Gastrocnemius medialis (tissue), 4 donors: ENCODE measurements around the gene EDARADD. TPM values are rescaled to one million over a fixed set of nuclear protein-coding genes. Genes with fewer than 3 reads are reported as not detected.

ENCODE experiments used
- ATAC-seq, 2 donors: fragments of 150-250 bp; one replicate each; pipeline ENCODE4 v1.9.1; 2016
- DNase-seq, 2 donors: peaks; one replicate each; pipeline ENCODE4 v3.0.0-alpha.2; 2019
- H3K27ac ChIP-seq, 4 donors: fragments of 200-600 bp; sonication (generic); 1 replicate in 1 of 4; 2 replicates in 3 of 4; pipeline ENCODE4 v1.5.1; 2016 to 2018; ENCODE audit warnings: mild to moderate bottlenecking in 2 of 4, moderate library complexity in 1 of 4
- H3K27me3 ChIP-seq, 3 donors: fragments of 200-600 bp; sonication (generic) in 2 of 3; 1 replicate in 1 of 3; 2 replicates in 2 of 3; pipeline versions ENCODE4 v1.5.1 to v1.6.0; 2016 to 2019; ENCODE audit warnings: mild to moderate bottlenecking in 1 of 3, moderate library complexity in 1 of 3
- H3K36me3 ChIP-seq, 2 donors: fragments of 200-600 bp; sonication (generic) in 1 of 2; one replicate each; pipeline ENCODE4 v1.5.1; 2017 to 2018
- H3K4me1 ChIP-seq, 2 donors: fragments of 200-600 bp; sonication (generic) in 1 of 2; one replicate each; pipeline ENCODE4 v1.5.1; 2016 to 2017; ENCODE audit warnings: mild to moderate bottlenecking in 2 of 2
- H3K4me3 ChIP-seq, 4 donors: fragments of 200-600 bp; sonication (generic) in 3 of 4; 1 replicate in 1 of 4; 2 replicates in 3 of 4; pipeline ENCODE4 v1.5.1; 2016 to 2019; ENCODE audit warnings: mild to moderate bottlenecking in 2 of 4
- H3K9me3 ChIP-seq, 3 donors: fragments of 200-600 bp; sonication (generic) in 2 of 3; 1 replicate in 1 of 3; 2 replicates in 2 of 3; pipeline ENCODE4 v1.5.1; 2016 to 2019
- POLR2A ChIP-seq, 2 donors: fragments of 450-650 bp; IDR thresholded peaks; one replicate each; pipeline ENCODE4 v1.6.1; 2017; ENCODE audit warnings: antibody characterized with exemption in 2 of 2, mild to moderate bottlenecking in 2 of 2, moderate library complexity in 2 of 2
- in situ Hi-C, 4 donors: fragments of 200-750 bp; cut with MboI; loops; one replicate each; pipeline versions ENCODE4 v1.15.0 to v1.8.0; 2017; ENCODE audit warnings: low sequenced_read_pairs in 4 of 4
- intact Hi-C: fragments of 100-400 bp; cut with DNase I; formaldehyde crosslinking; loops from one replicate; pipeline ENCODE4 v1.15.1; 2023; ENCODE audit warnings: low total_unique reads
- total RNA-seq, 4 donors: library from RNA; depleted of rRNA; stranded (reverse); fragments of >200 nt; gene quantifications; one replicate each; pipeline versions ENCODE4 v1.1.0 to v1.2.3, GENCODE V29; 2016
- TF ChIP-seq, protein P1 (sequence below), 5 experiments: fragments of 450-650 bp in 3 of 5; fragments of 200-600 bp in 2 of 5; sonication (generic) in 2 of 5; IDR thresholded peaks in 4 of 5; conservative IDR thresholded peaks in 1 of 5; 1 replicate in 4 of 5; 2 replicates in 1 of 5; pipeline ENCODE4 v1.5.1; 2016 to 2019; ENCODE audit warnings: antibody characterized with exemption in 5 of 5, mild to moderate bottlenecking in 3 of 5, moderate library complexity in 3 of 5

EDARADD gene
- total RNA-seq, 4 donors from 2014 or later = not detected

DNA sequence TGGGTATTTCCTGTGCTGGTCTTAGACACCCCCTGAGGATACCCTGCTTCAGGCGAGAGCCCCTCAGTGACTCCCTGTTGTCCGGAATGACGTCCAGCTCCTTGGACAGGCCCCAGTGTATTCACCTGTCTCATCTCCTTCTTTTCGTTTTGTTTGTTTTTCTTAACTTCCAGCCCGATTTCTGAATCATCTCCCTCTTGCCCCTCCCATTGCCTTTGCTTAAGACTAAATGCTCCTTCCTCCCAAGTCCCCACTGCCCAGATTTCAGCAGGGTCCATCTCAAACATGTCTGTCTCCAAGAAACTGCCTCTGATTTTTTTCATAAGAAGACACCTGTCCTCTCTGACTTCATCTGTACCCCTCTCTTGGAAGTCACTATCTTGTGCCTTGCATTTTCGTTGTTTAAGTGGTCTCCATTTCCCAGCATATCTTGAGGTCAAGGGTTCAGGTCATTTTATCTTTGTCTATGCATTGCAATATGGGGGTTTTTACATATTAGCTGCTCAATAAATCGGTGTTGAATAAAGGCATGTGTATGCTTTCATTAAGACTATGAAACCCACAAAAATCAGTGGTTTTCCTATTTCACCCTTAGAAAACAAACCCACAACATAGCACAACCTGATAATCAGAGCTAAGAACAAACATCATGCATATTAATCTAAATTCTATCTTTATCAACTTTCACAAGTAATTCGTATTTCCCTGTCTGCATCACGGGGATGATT lies 71.3 kb downstream of the EDARADD start:
- intact Hi-C loops = no loop called here
- no peaks in the 10 kb centered on the region for H3K4me1 ChIP-seq
- TF ChIP-seq, protein P1, sequence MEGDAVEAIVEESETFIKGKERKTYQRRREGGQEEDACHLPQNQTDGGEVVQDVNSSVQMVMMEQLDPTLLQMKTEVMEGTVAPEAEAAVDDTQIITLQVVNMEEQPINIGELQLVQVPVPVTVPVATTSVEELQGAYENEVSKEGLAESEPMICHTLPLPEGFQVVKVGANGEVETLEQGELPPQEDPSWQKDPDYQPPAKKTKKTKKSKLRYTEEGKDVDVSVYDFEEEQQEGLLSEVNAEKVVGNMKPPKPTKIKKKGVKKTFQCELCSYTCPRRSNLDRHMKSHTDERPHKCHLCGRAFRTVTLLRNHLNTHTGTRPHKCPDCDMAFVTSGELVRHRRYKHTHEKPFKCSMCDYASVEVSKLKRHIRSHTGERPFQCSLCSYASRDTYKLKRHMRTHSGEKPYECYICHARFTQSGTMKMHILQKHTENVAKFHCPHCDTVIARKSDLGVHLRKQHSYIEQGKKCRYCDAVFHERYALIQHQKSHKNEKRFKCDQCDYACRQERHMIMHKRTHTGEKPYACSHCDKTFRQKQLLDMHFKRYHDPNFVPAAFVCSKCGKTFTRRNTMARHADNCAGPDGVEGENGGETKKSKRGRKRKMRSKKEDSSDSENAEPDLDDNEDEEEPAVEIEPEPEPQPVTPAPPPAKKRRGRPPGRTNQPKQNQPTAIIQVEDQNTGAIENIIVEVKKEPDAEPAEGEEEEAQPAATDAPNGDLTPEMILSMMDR (IDR thresholded peaks at IDR 0.05 in 4 of 5, conservative IDR thresholded peaks at IDR 0.05 in 1 of 5) = no peak
- no peak for TF ChIP-seq POLR2A (IDR thresholded peaks at IDR 0.05)
- H3K9me3 ChIP-seq = no peaks in the 10 kb centered on the region
- no peak overlapping the region for H3K4me3 ChIP-seq
- H3K36me3 ChIP-seq = no peaks in the 10 kb centered on the region
- ATAC-seq (no peak), DNase-seq (no peak)
- peaks cover 0 to 8% (median 0%) of the 10 kb centered on the region in 3 donors for H3K27me3 ChIP-seq
- H3K27ac ChIP-seq = no peak overlapping the region
- in situ Hi-C loops = no loop called here

DNA sequence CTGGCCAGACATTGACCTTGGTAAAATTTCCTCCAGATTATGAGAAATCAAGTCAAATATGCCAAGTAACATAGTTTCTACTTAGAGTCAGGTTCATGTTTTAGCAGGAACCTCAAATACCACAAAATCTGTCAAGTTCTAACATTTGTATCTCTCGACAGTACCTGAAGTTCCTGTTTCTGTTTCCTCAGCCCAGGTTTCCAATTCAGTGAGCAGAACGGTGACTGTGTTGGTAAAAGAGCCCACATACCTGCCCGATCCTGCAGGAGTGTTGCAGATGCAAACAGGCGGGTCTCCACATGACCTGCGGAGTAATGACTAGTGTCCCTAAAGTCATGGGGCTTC lies 71.8 kb downstream of the EDARADD start:
- H3K27me3 ChIP-seq = peaks cover 0 to 8% (median 0%) of the 10 kb centered on the region in 3 donors
- H3K9me3 ChIP-seq = no peaks in the 10 kb centered on the region
- TF ChIP-seq, protein P1 (IDR thresholded peaks at IDR 0.05 in 4 of 5, conservative IDR thresholded peaks at IDR 0.05 in 1 of 5) = no peak
- TF ChIP-seq POLR2A (IDR thresholded peaks at IDR 0.05) = no peak
- intact Hi-C loops = no loop called here
- no peak for ATAC-seq
- no peak overlapping the region for H3K27ac ChIP-seq
- in situ Hi-C loops = no loop called here
- no peak for DNase-seq
- H3K4me1 ChIP-seq = no peaks in the 10 kb centered on the region
- H3K36me3 ChIP-seq = no peaks in the 10 kb centered on the region
- no peak overlapping the region for H3K4me3 ChIP-seq

DNA sequence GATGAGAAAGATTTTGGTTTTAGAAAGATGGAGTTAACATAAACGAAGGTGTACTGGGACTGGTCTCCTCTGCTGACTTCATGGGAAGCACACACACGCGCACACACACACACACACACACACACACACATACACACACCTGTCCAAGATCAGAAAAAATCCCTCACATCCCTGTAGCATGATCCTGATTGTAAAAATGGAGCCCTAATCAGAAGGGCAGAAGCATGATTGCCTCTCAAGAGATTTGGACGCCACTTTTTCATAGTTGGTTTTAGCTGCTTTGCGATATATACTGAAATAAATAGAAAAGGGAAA lies 73.2 kb downstream of the EDARADD start:
- no peaks in the 10 kb centered on the region for H3K27me3 ChIP-seq
- H3K27ac ChIP-seq = no peak overlapping the region
- H3K36me3 ChIP-seq = no peaks in the 10 kb centered on the region
- no peaks in the 10 kb centered on the region for H3K9me3 ChIP-seq
- ATAC-seq (no peak), DNase-seq (no peak)
- TF ChIP-seq, protein P1 (IDR thresholded peaks at IDR 0.05 in 4 of 5, conservative IDR thresholded peaks at IDR 0.05 in 1 of 5) = no peak
- no peak for TF ChIP-seq POLR2A (IDR thresholded peaks at IDR 0.05)
- in situ Hi-C loops = no loop called here
- no peaks in the 10 kb centered on the region for H3K4me1 ChIP-seq
- intact Hi-C loops = no loop called here
- H3K4me3 ChIP-seq = no peak overlapping the region

DNA sequence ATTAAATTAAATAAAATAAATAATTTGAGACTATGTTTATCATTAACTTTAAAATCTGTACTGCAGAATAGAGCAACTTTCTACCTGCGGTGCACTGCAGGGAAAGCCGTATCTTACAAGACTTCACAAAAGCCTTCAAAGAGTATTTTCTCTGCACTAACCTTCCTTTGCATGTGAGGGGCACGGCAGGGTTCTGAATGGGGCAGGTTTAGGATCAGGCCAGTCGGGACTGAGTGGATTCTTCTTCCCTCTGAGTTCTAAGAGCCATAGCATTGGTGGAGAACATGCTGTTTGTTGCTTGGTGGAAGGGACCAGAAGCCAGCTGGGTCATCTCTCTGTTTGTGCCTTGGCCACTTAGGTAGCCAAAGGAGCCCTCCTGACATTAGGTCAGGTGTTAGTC lies 74.5 kb downstream of the EDARADD start:
- H3K4me3 ChIP-seq = no peak overlapping the region
- H3K27me3 ChIP-seq = peaks cover 0 to 3% (median 2%) of the 10 kb centered on the region in 3 donors
- DNase-seq = no peak
- H3K9me3 ChIP-seq = no peaks in the 10 kb centered on the region
- no peaks in the 10 kb centered on the region for H3K4me1 ChIP-seq
- ATAC-seq = no peak
- no peak overlapping the region for H3K27ac ChIP-seq
- no peaks in the 10 kb centered on the region for H3K36me3 ChIP-seq
- in situ Hi-C loops (no loop called here), intact Hi-C loops (no loop called here)
- no peak for TF ChIP-seq POLR2A (IDR thresholded peaks at IDR 0.05)
- TF ChIP-seq, protein P1 (IDR thresholded peaks at IDR 0.05 in 4 of 5, conservative IDR thresholded peaks at IDR 0.05 in 1 of 5) = no peak

DNA sequence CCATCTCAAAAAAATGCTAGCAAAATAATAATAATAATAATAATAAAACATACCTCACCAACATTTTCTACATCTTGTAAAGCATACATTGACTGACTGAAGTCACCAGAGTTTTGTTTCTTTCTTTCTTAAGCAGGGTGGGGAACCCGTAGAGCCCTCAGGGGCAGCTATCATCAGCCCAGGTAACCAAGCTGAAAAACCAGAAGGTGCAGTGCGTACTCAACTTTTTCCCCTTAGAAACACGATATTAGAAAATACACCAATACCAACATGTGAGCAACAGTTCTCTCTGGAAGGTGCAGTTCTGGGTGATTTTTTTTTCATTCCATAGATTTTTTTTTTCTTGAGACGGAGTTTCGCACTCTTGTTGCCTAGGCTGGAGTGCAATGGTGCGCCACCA lies 75.4 kb downstream of the EDARADD start:
- Histone ChIP-seq H3K27me3 (peaks cover 0 to 4% (median 3%) of the 10 kb centered on the region in 3 donors), H3K4me3 (no peak overlapping the region), H3K4me1 (no peaks in the 10 kb centered on the region), H3K36me3 (no peaks in the 10 kb centered on the region), H3K27ac (no peak overlapping the region), H3K9me3 (no peaks in the 10 kb centered on the region)
- TF ChIP-seq, protein P1 (IDR thresholded peaks at IDR 0.05 in 4 of 5, conservative IDR thresholded peaks at IDR 0.05 in 1 of 5) = no peak
- no peak for TF ChIP-seq POLR2A (IDR thresholded peaks at IDR 0.05)
- intact Hi-C loops = no loop called here
- DNase-seq (no peak), ATAC-seq (no peak)
- in situ Hi-C loops = no loop called here
